Endothelial cell of umbilical vein (primary cell): Measurements from ENCODE around the gene PIK3CB.

ENCODE experiments used
- JUN ChIP-seq: IDR thresholded peaks from 2 replicates; pipeline ENCODE4 v1.6.1; 2011; ENCODE audit warnings: borderline replicate concordance, low read depth; ENCODE audit not compliant: insufficient read length, insufficient read depth
- POLR2A ChIP-seq: IDR thresholded peaks from 2 replicates; pipeline ENCODE4 v1.6.1; 2012; ENCODE audit warnings: low read depth, mild to moderate bottlenecking, control low read depth, low read length
- TF ChIP-seq, protein P1 (sequence below), 2 donors: IDR thresholded peaks; 1 replicate in 1 of 2; 2 replicates in 1 of 2; pipeline ENCODE4 v1.5.1; 2011; ENCODE audit warnings: low read length in 2 of 2, mild to moderate bottlenecking in 2 of 2, moderate library complexity in 2 of 2, control low read depth in 1 of 2, inconsistent platforms in 1 of 2, low read depth in 1 of 2; ENCODE audit not compliant: insufficient read depth in 1 of 2; ENCODE audit errors: extremely low read depth in 1 of 2

DNA sequence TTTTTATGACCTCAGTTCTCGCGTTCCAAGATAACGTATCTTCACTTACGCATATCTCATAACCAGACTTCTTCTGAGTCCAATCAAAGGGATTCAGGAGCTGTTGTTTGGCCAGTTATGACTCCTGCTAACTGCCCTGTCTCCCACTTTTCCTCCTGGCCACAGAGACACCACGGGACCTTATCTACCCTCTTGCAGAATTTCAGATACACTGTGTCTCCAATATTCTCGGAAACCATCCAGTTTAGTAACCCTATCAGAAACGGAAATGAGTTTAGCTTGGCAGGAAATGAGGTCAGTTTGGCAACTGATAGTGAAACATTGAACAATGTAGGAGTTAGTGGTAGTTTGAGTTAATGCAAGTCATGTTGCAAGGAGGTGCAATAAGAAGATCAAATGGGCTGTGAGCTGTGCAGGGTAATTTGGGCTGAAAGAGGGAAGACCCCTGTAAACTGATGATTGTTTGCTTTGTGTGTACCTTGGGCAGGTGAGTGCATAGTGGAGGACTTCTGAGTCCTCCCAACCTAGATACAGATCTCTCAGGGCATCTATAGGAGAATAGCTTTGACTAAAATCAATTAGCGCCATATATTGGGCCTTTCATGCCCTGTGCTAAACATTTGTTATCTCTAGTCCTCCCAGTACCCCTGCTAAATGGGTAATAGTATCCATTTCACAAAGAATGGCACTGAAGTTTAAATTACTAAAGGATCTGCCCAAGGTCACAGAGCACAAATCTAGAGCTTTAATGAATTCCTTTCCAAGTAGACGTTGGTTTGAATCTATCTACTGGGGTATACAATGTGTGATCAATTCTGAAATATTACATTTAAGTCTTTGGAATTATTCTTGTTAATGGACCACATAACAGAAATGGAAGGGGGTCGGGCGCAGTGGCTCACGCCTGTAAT is 41.3 kb upstream of the PIK3CB start:
- TF ChIP-seq, protein P1, sequence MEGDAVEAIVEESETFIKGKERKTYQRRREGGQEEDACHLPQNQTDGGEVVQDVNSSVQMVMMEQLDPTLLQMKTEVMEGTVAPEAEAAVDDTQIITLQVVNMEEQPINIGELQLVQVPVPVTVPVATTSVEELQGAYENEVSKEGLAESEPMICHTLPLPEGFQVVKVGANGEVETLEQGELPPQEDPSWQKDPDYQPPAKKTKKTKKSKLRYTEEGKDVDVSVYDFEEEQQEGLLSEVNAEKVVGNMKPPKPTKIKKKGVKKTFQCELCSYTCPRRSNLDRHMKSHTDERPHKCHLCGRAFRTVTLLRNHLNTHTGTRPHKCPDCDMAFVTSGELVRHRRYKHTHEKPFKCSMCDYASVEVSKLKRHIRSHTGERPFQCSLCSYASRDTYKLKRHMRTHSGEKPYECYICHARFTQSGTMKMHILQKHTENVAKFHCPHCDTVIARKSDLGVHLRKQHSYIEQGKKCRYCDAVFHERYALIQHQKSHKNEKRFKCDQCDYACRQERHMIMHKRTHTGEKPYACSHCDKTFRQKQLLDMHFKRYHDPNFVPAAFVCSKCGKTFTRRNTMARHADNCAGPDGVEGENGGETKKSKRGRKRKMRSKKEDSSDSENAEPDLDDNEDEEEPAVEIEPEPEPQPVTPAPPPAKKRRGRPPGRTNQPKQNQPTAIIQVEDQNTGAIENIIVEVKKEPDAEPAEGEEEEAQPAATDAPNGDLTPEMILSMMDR (IDR thresholded peaks at IDR 0.05; ENCODE audit: extremely low read depth in 1 of 2, insufficient read depth in 1 of 2, low read depth in 1 of 2, low read length in 2 of 2), result no peak
- TF ChIP-seq POLR2A (no peak), JUN (peak; percentile 87)
